ENCODE results near the gene NSL1.

NSL1 gene

GRCh38 chr1:212700223-212700891 is 91.2 kb downstream of the NSL1 start:
- Mint-ChIP-seq H3K4me3 (peak overlapping the region; percentile 92), H3K27ac (peak overlapping the region; percentile 90), H3K36me3 (ENCODE audit: low read depth) (peaks cover 14% of the 10 kb centered on the region), H3K9me3 (no peaks in the 10 kb centered on the region), H3K27me3 (peaks cover 16% of the 10 kb centered on the region), H3K4me1 (ENCODE audit: low read depth) (peaks cover 45% of the 10 kb centered on the region)
- intact Hi-C loops (cut with micrococcal nuclease), result loop anchor here (1.0 kb wide), 1 partner anchor 33 kb away; no protein-coding TSS in a partner anchor

GRCh38 chr1:212699625-212700222 is 91.9 kb downstream of the NSL1 start, which contains the start of gene BATF3:
BATF3 (minus strand) TSS chr1:212699840; CDS start chr1:212699762, 78 bp downstream.
- H3K36me3 Mint-ChIP-seq (ENCODE audit: low read depth), result peaks cover 14% of the 10 kb centered on the region

GRCh38 chr1:212699104-212699624 is 92.4 kb downstream of the NSL1 start:
- H3K4me3 Mint-ChIP-seq, result peak overlapping the region; percentile 92
- H3K36me3 Mint-ChIP-seq (ENCODE audit: low read depth), result peaks cover 14% of the 10 kb centered on the region
- peak overlapping the region; percentile 90 for H3K27ac Mint-ChIP-seq
- intact Hi-C loops (cut with micrococcal nuclease), result loop anchor here (2.0 to 5.0 kb wide), 2 partner anchors 14 to 53 kb away; no protein-coding TSS in a partner anchor
- peaks cover 16% of the 10 kb centered on the region for H3K27me3 Mint-ChIP-seq
- H3K4me1 Mint-ChIP-seq (ENCODE audit: low read depth), result peaks cover 54% of the 10 kb centered on the region
- no peaks in the 10 kb centered on the region for H3K9me3 Mint-ChIP-seq

More at GRCh38 chr1:212699625-212700222, 91.9 kb downstream of the NSL1 start, which contains the start of gene BATF3:
- intact Hi-C loops (cut with micrococcal nuclease), result loop anchor here (1.0 to 5.0 kb wide), 3 partner anchors 15 to 53 kb away; no protein-coding TSS in a partner anchor
- Mint-ChIP-seq H3K27me3 (peaks cover 16% of the 10 kb centered on the region), H3K4me1 (ENCODE audit: low read depth) (peaks cover 49% of the 10 kb centered on the region), H3K9me3 (no peaks in the 10 kb centered on the region), H3K27ac (peak within 1 kb of the TSS; percentile 90), H3K4me3 (peak within 1 kb of the TSS; percentile 92)

GRCh38 chr1:212698467-212699103 is 93.0 kb downstream of the NSL1 start:
- H3K27me3 Mint-ChIP-seq, result peaks cover 16% of the 10 kb centered on the region
- intact Hi-C loops (cut with micrococcal nuclease), result loop anchor here (2.0 to 5.0 kb wide), 2 partner anchors 14 to 54 kb away; no protein-coding TSS in a partner anchor
- no peaks in the 10 kb centered on the region for H3K9me3 Mint-ChIP-seq
- peak overlapping the region; percentile 90 for H3K27ac Mint-ChIP-seq
- peaks cover 14% of the 10 kb centered on the region for H3K36me3 Mint-ChIP-seq (ENCODE audit: low read depth)
- peak overlapping the region; percentile 92 for H3K4me3 Mint-ChIP-seq
- peaks cover 55% of the 10 kb centered on the region for H3K4me1 Mint-ChIP-seq (ENCODE audit: low read depth)

GRCh38 chr1:212696721-212697331 is 94.8 kb downstream of the NSL1 start:
- intact Hi-C loops (cut with micrococcal nuclease), result loop anchor here (5.0 kb wide), 1 partner anchor 55 kb away; no protein-coding TSS in a partner anchor
- H3K9me3 Mint-ChIP-seq, result no peaks in the 10 kb centered on the region
- H3K36me3 Mint-ChIP-seq (ENCODE audit: low read depth), result peaks cover 14% of the 10 kb centered on the region
- peaks cover 58% of the 10 kb centered on the region for H3K4me1 Mint-ChIP-seq (ENCODE audit: low read depth)
- H3K4me3 Mint-ChIP-seq, result peak overlapping the region; percentile 92
- H3K27me3 Mint-ChIP-seq, result peaks cover 8% of the 10 kb centered on the region
- H3K27ac Mint-ChIP-seq, result peak overlapping the region; percentile 90

- intact Hi-C loops (cut with micrococcal nuclease), result no loop called here
- Mint-ChIP-seq H3K4me3 (no peak overlapping the region), H3K36me3 (ENCODE audit: low read depth) (no peaks in the 10 kb centered on the region), H3K27ac (no peak overlapping the region), H3K27me3 (peaks cover 3% of the 10 kb centered on the region), H3K4me1 (ENCODE audit: low read depth) (peaks cover 41% of the 10 kb centered on the region), H3K9me3 (no peaks in the 10 kb centered on the region)
Measured at GRCh38 chr1:212692774-212693644, 98.6 kb downstream of the NSL1 start.

- H3K36me3 Mint-ChIP-seq (ENCODE audit: low read depth), result no peaks in the 10 kb centered on the region
- H3K4me3 Mint-ChIP-seq, result no peak overlapping the region
- no peaks in the 10 kb centered on the region for H3K9me3 Mint-ChIP-seq
- no peak overlapping the region for H3K27ac Mint-ChIP-seq
- intact Hi-C loops (cut with micrococcal nuclease), result no loop called here
- peaks cover 3% of the 10 kb centered on the region for H3K27me3 Mint-ChIP-seq
- peaks cover 27% of the 10 kb centered on the region for H3K4me1 Mint-ChIP-seq (ENCODE audit: low read depth)
Measured at GRCh38 chr1:212691561-212692071, 100.0 kb downstream of the NSL1 start.

GRCh38 chr1:212690816-212691403 is 100.7 kb downstream of the NSL1 start:
- Mint-ChIP-seq H3K4me3 (no peak overlapping the region), H3K27me3 (peaks cover 1% of the 10 kb centered on the region), H3K9me3 (no peaks in the 10 kb centered on the region), H3K36me3 (ENCODE audit: low read depth) (no peaks in the 10 kb centered on the region), H3K27ac (peak overlapping the region; percentile 43), H3K4me1 (ENCODE audit: low read depth) (peaks cover 20% of the 10 kb centered on the region)
- intact Hi-C loops (cut with micrococcal nuclease), result no loop called here

GRCh38 chr1:212689758-212690529 is 101.6 kb downstream of the NSL1 start:
- H3K36me3 Mint-ChIP-seq (ENCODE audit: low read depth), result no peaks in the 10 kb centered on the region
- H3K9me3 Mint-ChIP-seq, result no peaks in the 10 kb centered on the region
- intact Hi-C loops (cut with micrococcal nuclease), result no loop called here
- H3K27me3 Mint-ChIP-seq, result no peaks in the 10 kb centered on the region
- H3K27ac Mint-ChIP-seq, result no peak overlapping the region
- H3K4me1 Mint-ChIP-seq (ENCODE audit: low read depth), result peaks cover 13% of the 10 kb centered on the region
- H3K4me3 Mint-ChIP-seq, result no peak overlapping the region

- H3K9me3 Mint-ChIP-seq, result no peaks in the 10 kb centered on the region
- peaks cover 6% of the 10 kb centered on the region for H3K4me1 Mint-ChIP-seq (ENCODE audit: low read depth)
- no peaks in the 10 kb centered on the region for H3K27me3 Mint-ChIP-seq
- H3K27ac Mint-ChIP-seq, result no peak overlapping the region
- intact Hi-C loops (cut with micrococcal nuclease), result no loop called here
- no peak overlapping the region for H3K4me3 Mint-ChIP-seq
- H3K36me3 Mint-ChIP-seq (ENCODE audit: low read depth), result peaks cover 6% of the 10 kb centered on the region
Measured at GRCh38 chr1:212689196-212689725, 102.3 kb downstream of the NSL1 start.

- no peak overlapping the region for H3K4me3 Mint-ChIP-seq
- H3K36me3 Mint-ChIP-seq (ENCODE audit: low read depth), result peaks cover 11% of the 10 kb centered on the region
- no peaks in the 10 kb centered on the region for H3K9me3 Mint-ChIP-seq
- no peaks in the 10 kb centered on the region for H3K27me3 Mint-ChIP-seq
- intact Hi-C loops (cut with micrococcal nuclease), result no loop called here
- no peak overlapping the region for H3K27ac Mint-ChIP-seq
- peaks cover 4% of the 10 kb centered on the region for H3K4me1 Mint-ChIP-seq (ENCODE audit: low read depth)
Measured at GRCh38 chr1:212688341-212689047, 103.1 kb downstream of the NSL1 start.

All from dendritic cell treated with granulocyte-macrophage colony-stimulating factor and Interleukin-4, amounts not matched to agents 40 ng/mL and 50 ng/mL, for 4 days (primary cell).